ENCODE results near the gene CFL1.

Gene CFL1

GRCh38 chr11:65829459-65829858 lies 28.5 kb downstream of the CFL1 start:
- DNase-seq: no peak

GRCh38 chr11:65826984-65827735 lies 30.8 kb downstream of the CFL1 start:
- no peak for DNase-seq

GRCh38 chr11:65822776-65823528 lies 35.0 kb downstream of the CFL1 start:
- no peak for DNase-seq

GRCh38 chr11:65821107-65821506 lies 36.9 kb downstream of the CFL1 start:
- no peak for DNase-seq

- peak; percentile 81 to 96 (median 90) for DNase-seq
Observed at GRCh38 chr11:65817835-65818680, 39.9 kb downstream of the CFL1 start.

- DNase-seq: no peak
Observed at GRCh38 chr11:65817312-65817834, 40.6 kb downstream of the CFL1 start.

- DNase-seq: no peak
Observed at GRCh38 chr11:65816696-65817095, 41.3 kb downstream of the CFL1 start.

GRCh38 chr11:65814986-65815565 lies 42.9 kb downstream of the CFL1 start:
- no peak for DNase-seq

GRCh38 chr11:65814131-65814985 lies 43.6 kb downstream of the CFL1 start:
- DNase-seq: no peak

GRCh38 chr11:65811764-65812475 lies 46.1 kb downstream of the CFL1 start:
- no peak for DNase-seq

- peak in 1 of 5 experiments; percentile 48 for DNase-seq
Observed at GRCh38 chr11:65810046-65810868, 47.7 kb downstream of the CFL1 start.

GRCh38 chr11:65809496-65809895 lies 48.5 kb downstream of the CFL1 start:
- no peak for DNase-seq

GRCh38 chr11:65808744-65809341 lies 49.1 kb downstream of the CFL1 start:
- DNase-seq: no peak

GRCh38 chr11:65806979-65807378 lies 51.0 kb downstream of the CFL1 start:
- DNase-seq: no peak
